ENCODE data around the gene DNAH12.

GRCh38 chr3:57497904-57498303, 46.2 kb downstream of the DNAH12 start:
- TF ChIP-seq CTCF (IDR thresholded peaks at IDR 0.05) (no peak), REST (IDR thresholded peaks at IDR 0.05; ENCODE audit: low read depth, low read length) (no peak), FOXJ3 (CRISPR knock-in tag; IDR thresholded peaks at IDR 0.05) (no peak), TEAD4 (IDR thresholded peaks at IDR 0.05; ENCODE audit: borderline replicate concordance, insufficient read depth) (no peak), SMC3 (IDR thresholded peaks at IDR 0.05; ENCODE audit: low read depth, low read length) (no peak), RAD21 (IDR thresholded peaks at IDR 0.05; ENCODE audit: low read length) (no peak), RXRA (IDR thresholded peaks at IDR 0.05; ENCODE audit: borderline replicate concordance, low read depth) (no peak), YY1 (IDR thresholded peaks at IDR 0.05; ENCODE audit: low read depth) (no peak)
